CD4-positive, alpha-beta T cell (primary cell): ENCODE data around the gene TTLL8. TPM values are rescaled to one million over a fixed set of nuclear protein-coding genes. Genes with fewer than 3 reads are reported as not detected.

Source experiments
- ATAC-seq: fragments of 200-7000 bp; cut with Tn5 transposase; one replicate; pipeline ENCODE4 v1.10.0; 2022; ENCODE audit warnings: mild to moderate bottlenecking; ENCODE audit not compliant: poor library complexity
- CTCF ChIA-PET: fragments of 350-600 bp; sonication (Branson Sonifier 250); formaldehyde crosslinking; loops from one replicate; lab custom pipeline; 2021; ENCODE audit warnings: antibody characterized with exemption, inconsistent platforms; lab: Charles Lee
- POLR2A ChIA-PET: fragments of 350-600 bp; sonication (Branson Sonifier 250); formaldehyde crosslinking; loops from one replicate; lab custom pipeline; 2021; ENCODE audit warnings: antibody characterized with exemption, inconsistent platforms; lab: Charles Lee
- DNase-seq, 14 experiments: peaks; one replicate each; pipeline ENCODE4 v3.0.0-alpha.2; 2013 to 2020; ENCODE audit warnings: mixed read lengths in 2 of 14
- H3K27ac ChIP-seq, 2 donors: one replicate each; pipeline versions ENCODE4 v1.5.1 to v1.7.0; 2013; ENCODE audit warnings: low read length in 2 of 2, low read depth in 1 of 2, mild to moderate bottlenecking in 1 of 2
- H3K27me3 ChIP-seq, 2 experiments: 1 replicate in 1 of 2; 2 replicates in 1 of 2; pipeline versions ENCODE4 v1.6.1 to v1.7.0; 2013; ENCODE audit warnings: low read length in 2 of 2, control low read depth in 1 of 2, mild to moderate bottlenecking in 1 of 2, moderate library complexity in 1 of 2; ENCODE audit not compliant: insufficient read depth in 2 of 2, control insufficient read depth in 1 of 2
- H3K36me3 ChIP-seq: one replicate; pipeline ENCODE4 v1.6.1; 2013; ENCODE audit warnings: low read length, control low read depth; ENCODE audit not compliant: insufficient read depth
- H3K4me1 ChIP-seq: one replicate; pipeline ENCODE4 v1.6.1; 2013; ENCODE audit warnings: low read length, control low read depth; ENCODE audit not compliant: insufficient read depth
- H3K4me3 ChIP-seq: one replicate; pipeline ENCODE4 v1.5.1; 2013; ENCODE audit warnings: mild to moderate bottlenecking, low read length, moderate library complexity
- H3K9me3 ChIP-seq, 2 experiments: 1 replicate in 1 of 2; 2 replicates in 1 of 2; pipeline versions ENCODE4 v1.6.1 to v1.7.0; 2013; ENCODE audit warnings: low read length in 2 of 2, mild to moderate bottlenecking in 2 of 2, control low read depth in 1 of 2, moderate library complexity in 1 of 2; ENCODE audit not compliant: control insufficient read depth in 1 of 2, insufficient read depth in 1 of 2
- H3K27ac Mint-ChIP-seq: one replicate; pipeline ENCODE4 v1.8.0; 2020; ENCODE audit warnings: mixed read lengths
- H3K27me3 Mint-ChIP-seq: one replicate; pipeline ENCODE4 v1.8.0; 2021; ENCODE audit warnings: mixed read lengths
- H3K36me3 Mint-ChIP-seq: one replicate; pipeline ENCODE4 v1.8.0; 2021; ENCODE audit warnings: low read depth, mixed read lengths
- H3K4me1 Mint-ChIP-seq: one replicate; pipeline ENCODE4 v1.8.0; 2021; ENCODE audit warnings: low read depth, mixed read lengths
- H3K4me3 Mint-ChIP-seq: one replicate; pipeline ENCODE4 v1.8.0; 2020; ENCODE audit warnings: mild to moderate bottlenecking, mixed read lengths
- H3K9me3 Mint-ChIP-seq: one replicate; pipeline ENCODE4 v1.8.0; 2020; ENCODE audit warnings: mixed read lengths
- CTCF ChIP-seq: fragments of 200-600 bp; IDR thresholded peaks from one replicate; pipeline ENCODE4 v1.8.0; 2022; ENCODE audit warnings: antibody characterized with exemption, mild to moderate bottlenecking
- intact Hi-C, 2 experiments: fragments of 100-400 bp; cut with DNase I in 1 of 2; cut with micrococcal nuclease in 1 of 2; formaldehyde crosslinking; loops; one replicate each; pipeline versions ENCODE4 v1.15.1 to v1.9.0; 2023 to 2025; cut with DNase I, micrococcal nuclease
- total RNA-seq, 174 experiments: library from RNA in 2 of 174; stranded (reverse) in 2 of 174; gene quantifications; one replicate each; pipeline ENCODE4 v1.2.3 and lab custom pipeline; 2021 to 2026

Gene TTLL8
- total RNA-seq, 2 experiments from 2014 or later: not detected

GRCh38 chr22:50032941-50033601 is 25.0 kb downstream of the TTLL8 start:
- Mint-ChIP-seq H3K9me3 (no peaks in the 10 kb centered on the region), H3K27me3 (peaks cover 3% of the 10 kb centered on the region), H3K36me3 (no peaks in the 10 kb centered on the region), H3K27ac (no peak overlapping the region), H3K4me1 (peaks cover under 1% of the 10 kb centered on the region), H3K4me3 (no peak overlapping the region)
- ChIA-PET POLR2A (no interaction called here), CTCF (no interaction called here)
- no peak overlapping the region for H3K27ac ChIP-seq
- peaks cover 0 to 7% of the 10 kb centered on the region in 2 experiments for H3K9me3 ChIP-seq
- ATAC-seq: no peak
- no peak for TF ChIP-seq CTCF
- no peaks in the 10 kb centered on the region for H3K36me3 ChIP-seq
- DNase-seq: no peak
- intact Hi-C loops: loop anchor here (5.0 to 10.0 kb wide), 2 partner anchors 41 to 48 kb away; no protein-coding TSS in a partner anchor
- no peak overlapping the region for H3K4me3 ChIP-seq
- peaks cover 9 to 23% of the 10 kb centered on the region in 2 experiments for H3K27me3 ChIP-seq
- peaks cover 16% of the 10 kb centered on the region for H3K4me1 ChIP-seq

- peaks cover 7% of the 10 kb centered on the region for H3K4me1 Mint-ChIP-seq
- no peaks in the 10 kb centered on the region for H3K36me3 Mint-ChIP-seq
- H3K27me3 Mint-ChIP-seq: peaks cover 10% of the 10 kb centered on the region
- DNase-seq: no peak
- peaks cover 9 to 23% of the 10 kb centered on the region in 2 experiments for H3K27me3 ChIP-seq
- H3K4me3 Mint-ChIP-seq: no peak overlapping the region
- no peak overlapping the region for H3K27ac Mint-ChIP-seq
- TF ChIP-seq CTCF: no peak
- no peak for ATAC-seq
- H3K4me3 ChIP-seq: no peak overlapping the region
- ChIA-PET POLR2A (interaction anchor here (1.7 kb wide), 1 partner anchor 107 kb away, joined by 6 read pairs; no protein-coding TSS in a partner anchor), CTCF (no interaction called here)
- intact Hi-C loops: loop anchor here (5.0 to 10.0 kb wide), 2 partner anchors 40 to 47 kb away; no protein-coding TSS in a partner anchor
- no peak overlapping the region for H3K27ac ChIP-seq
- H3K36me3 ChIP-seq: no peaks in the 10 kb centered on the region
- no peaks in the 10 kb centered on the region for H3K9me3 Mint-ChIP-seq
- peaks cover 23% of the 10 kb centered on the region for H3K4me1 ChIP-seq
- peaks cover 0 to 7% of the 10 kb centered on the region in 2 experiments for H3K9me3 ChIP-seq
These were observed 25.8 kb downstream of the TTLL8 start for GRCh38 chr22:50032109-50032871.

- Histone ChIP-seq H3K36me3 (no peaks in the 10 kb centered on the region), H3K4me3 (no peak overlapping the region), H3K9me3 (peaks cover 0 to 7% of the 10 kb centered on the region in 2 experiments), H3K27me3 (peaks cover 9 to 23% of the 10 kb centered on the region in 2 experiments), H3K4me1 (peaks cover 23% of the 10 kb centered on the region), H3K27ac (no peak overlapping the region)
- ATAC-seq (no peak), DNase-seq (peak in 1 of 14 experiments; percentile 38)
- Mint-ChIP-seq H3K9me3 (no peaks in the 10 kb centered on the region), H3K27me3 (peaks cover 13% of the 10 kb centered on the region), H3K27ac (no peak overlapping the region), H3K4me3 (no peak overlapping the region), H3K4me1 (peaks cover 7% of the 10 kb centered on the region), H3K36me3 (no peaks in the 10 kb centered on the region)
- intact Hi-C loops: loop anchor here (5.0 to 10.0 kb wide), 2 partner anchors 39 to 47 kb away; no protein-coding TSS in a partner anchor
- no peak for TF ChIP-seq CTCF
- CTCF ChIA-PET: interaction anchor here (1.9 to 2.3 kb wide), 3 partner anchors 38 to 101 kb away, joined by 14 to 36 read pairs (median 17); no protein-coding TSS in a partner anchor
- POLR2A ChIA-PET: interaction anchor here (1.7 to 2.1 kb wide), 2 partner anchors 101 to 106 kb away, joined by 6 to 14 read pairs; no protein-coding TSS in a partner anchor
These were observed 26.7 kb downstream of the TTLL8 start for GRCh38 chr22:50031189-50032091.
